CD4-positive, alpha-beta memory T cell (primary cell): ENCODE data around the gene CDCP1. TPM values are rescaled to one million over a fixed set of nuclear protein-coding genes. Genes with fewer than 3 reads are reported as not detected.

Experiments used
- CTCF ChIA-PET: fragments of 350-600 bp; sonication (Branson Sonifier 250); formaldehyde crosslinking; loops from one replicate; lab custom pipeline; 2021; ENCODE audit warnings: inconsistent platforms; ENCODE audit not compliant: partially characterized antibody; lab: Charles Lee
- POLR2A ChIA-PET: fragments of 350-600 bp; sonication (Branson Sonifier 250); formaldehyde crosslinking; loops from one replicate; lab custom pipeline; 2021; ENCODE audit not compliant: partially characterized antibody; lab: Charles Lee
- DNase-seq, 5 donors: peaks; one replicate each; pipeline versions ENCODE4 v3.0.0 to v3.0.0-alpha.2; 2020 to 2022; ENCODE audit warnings: mixed read lengths in 1 of 5
- H3K27ac ChIP-seq: one replicate; pipeline ENCODE4 v1.7.0; 2013; ENCODE audit warnings: low read depth, low read length
- H3K27me3 ChIP-seq: 2 replicates; pipeline ENCODE4 v1.7.0; 2013; ENCODE audit warnings: mild to moderate bottlenecking, low read length, moderate library complexity; ENCODE audit not compliant: insufficient read depth
- H3K36me3 ChIP-seq: 2 replicates; pipeline ENCODE4 v1.7.0; 2013; ENCODE audit warnings: mild to moderate bottlenecking, low read length, moderate library complexity; ENCODE audit not compliant: insufficient read depth
- H3K4me1 ChIP-seq: 2 replicates; pipeline ENCODE4 v1.7.0; 2013; ENCODE audit warnings: mild to moderate bottlenecking, low read length, moderate library complexity; ENCODE audit not compliant: insufficient read depth
- H3K4me3 ChIP-seq, 2 donors: one replicate each; pipeline ENCODE4 v1.7.0; 2013; ENCODE audit warnings: low read length in 2 of 2, mild to moderate bottlenecking in 1 of 2
- H3K9me3 ChIP-seq, 2 donors: one replicate each; pipeline ENCODE4 v1.7.0; 2013; ENCODE audit warnings: low read length in 2 of 2, control low read depth in 1 of 2; ENCODE audit not compliant: control insufficient read depth in 1 of 2
- H3K27ac Mint-ChIP-seq, 7 donors: one replicate each; pipeline ENCODE4 v1.8.0; 2020 to 2021; ENCODE audit warnings: mixed read lengths in 7 of 7, mild to moderate bottlenecking in 6 of 7, inconsistent platforms in 3 of 7, moderate library complexity in 3 of 7
- H3K27me3 Mint-ChIP-seq, 2 donors: one replicate each; pipeline ENCODE4 v1.8.0; 2020 to 2021; ENCODE audit warnings: mixed read lengths in 2 of 2
- H3K36me3 Mint-ChIP-seq, 2 donors: one replicate each; pipeline ENCODE4 v1.8.0; 2020 to 2021; ENCODE audit warnings: mixed read lengths in 2 of 2, inconsistent platforms in 1 of 2, mild to moderate bottlenecking in 1 of 2
- H3K4me1 Mint-ChIP-seq, 4 donors: one replicate each; pipeline ENCODE4 v1.8.0; 2020 to 2021; ENCODE audit warnings: mixed read lengths in 4 of 4, mild to moderate bottlenecking in 1 of 4
- H3K4me3 Mint-ChIP-seq, 8 donors: one replicate each; pipeline ENCODE4 v1.8.0; 2020 to 2021; ENCODE audit warnings: mixed read lengths in 8 of 8, mild to moderate bottlenecking in 7 of 8, moderate library complexity in 6 of 8, inconsistent platforms in 3 of 8
- H3K9me3 Mint-ChIP-seq, 8 donors: one replicate each; pipeline ENCODE4 v1.8.0; 2020 to 2021; ENCODE audit warnings: mixed read lengths in 8 of 8, mild to moderate bottlenecking in 5 of 8, inconsistent platforms in 3 of 8, moderate library complexity in 1 of 8
- intact Hi-C: fragments of 100-400 bp; cut with micrococcal nuclease; formaldehyde crosslinking; loops from one replicate; pipeline ENCODE4 v1.15.1; 2023
- polyA plus RNA-seq, 2 donors: library from polyadenylated mRNA; unstranded; fragments of 300-500 nt; fragmentation: Illumina TruSeq; gene quantifications; one replicate each; pipeline ENCODE4 v1.2.3, GENCODE V29; 2021
- total RNA-seq, 2 experiments: library from RNA; stranded (reverse); gene quantifications; one replicate each; pipeline ENCODE4 v1.2.3, GENCODE V29; 2021

The CDCP1 gene
- total and polyA plus RNA-seq, 4 experiments from 2014 or later, result 0.24 to 0.60 (median 0.40) TPM

- Mint-ChIP-seq H3K27me3 (peaks cover 21 to 25% of the 10 kb centered on the region in 2 donors), H3K36me3 (peaks cover 0 to 3% of the 10 kb centered on the region in 2 donors), H3K4me3 (no peak overlapping the region), H3K27ac (peak overlapping the region in 1 of 7 donors; percentile 16), H3K9me3 (peaks cover 0 to 4% (median 0%) of the 10 kb centered on the region in 8 donors), H3K4me1 (peaks cover 0 to 11% (median 3%) of the 10 kb centered on the region in 4 donors)
- no peak for DNase-seq
- no peaks in the 10 kb centered on the region for H3K36me3 ChIP-seq
- ChIA-PET POLR2A (no interaction called here), CTCF (interaction anchor here (0.8 kb wide), 1 partner anchor 51 kb away, joined by 3 read pairs; no protein-coding TSS in a partner anchor)
- H3K4me1 ChIP-seq, result no peaks in the 10 kb centered on the region
- no peak overlapping the region for H3K4me3 ChIP-seq
- no peaks in the 10 kb centered on the region for H3K27me3 ChIP-seq
- intact Hi-C loops, result no loop called here
- H3K9me3 ChIP-seq, result no peaks in the 10 kb centered on the region
- H3K27ac ChIP-seq, result no peak overlapping the region
These were observed 6.6 kb downstream of the CDCP1 start for GRCh38 chr3:45139372-45140140.

GRCh38 chr3:45137656-45138181 lies 8.5 kb downstream of the CDCP1 start:
- Mint-ChIP-seq H3K36me3 (no peaks in the 10 kb centered on the region), H3K27me3 (peaks cover 10 to 14% of the 10 kb centered on the region in 2 donors), H3K4me3 (no peak overlapping the region), H3K4me1 (peaks cover 0 to 3% (median 0%) of the 10 kb centered on the region in 4 donors), H3K27ac (no peak overlapping the region), H3K9me3 (peaks cover 0 to 4% (median 0%) of the 10 kb centered on the region in 8 donors)
- no peak overlapping the region for H3K27ac ChIP-seq
- H3K36me3 ChIP-seq, result no peaks in the 10 kb centered on the region
- no peaks in the 10 kb centered on the region for H3K4me1 ChIP-seq
- no peak overlapping the region for H3K4me3 ChIP-seq
- ChIA-PET POLR2A (interaction anchor here (0.6 kb wide), 1 partner anchor 1503 kb away, joined by 3 read pairs; no protein-coding TSS in a partner anchor), CTCF (no interaction called here)
- H3K9me3 ChIP-seq, result no peaks in the 10 kb centered on the region
- H3K27me3 ChIP-seq, result no peaks in the 10 kb centered on the region
- intact Hi-C loops, result no loop called here
- no peak for DNase-seq

GRCh38 chr3:45135959-45136358 lies 10.2 kb downstream of the CDCP1 start:
- no peak for DNase-seq
- Histone ChIP-seq H3K4me3 (no peak overlapping the region), H3K27me3 (no peaks in the 10 kb centered on the region), H3K27ac (no peak overlapping the region), H3K9me3 (no peaks in the 10 kb centered on the region), H3K36me3 (no peaks in the 10 kb centered on the region), H3K4me1 (no peaks in the 10 kb centered on the region)
- Mint-ChIP-seq H3K4me3 (no peak overlapping the region), H3K27me3 (peaks cover 3 to 10% of the 10 kb centered on the region in 2 donors), H3K4me1 (peaks cover 0 to 3% (median 0%) of the 10 kb centered on the region in 4 donors), H3K27ac (no peak overlapping the region), H3K9me3 (no peaks in the 10 kb centered on the region), H3K36me3 (no peaks in the 10 kb centered on the region)
- ChIA-PET POLR2A (no interaction called here), CTCF (interaction anchor here (1.1 kb wide), 1 partner anchor 15 kb away, joined by 4 read pairs; no protein-coding TSS in a partner anchor)
- intact Hi-C loops, result no loop called here

GRCh38 chr3:45134758-45135521 lies 11.2 kb downstream of the CDCP1 start:
- peaks cover under 1 to 3% of the 10 kb centered on the region in 2 donors for H3K27me3 Mint-ChIP-seq
- no peak overlapping the region for H3K4me3 ChIP-seq
- H3K27me3 ChIP-seq, result no peaks in the 10 kb centered on the region
- no peaks in the 10 kb centered on the region for H3K4me1 ChIP-seq
- H3K4me1 Mint-ChIP-seq, result peaks cover 0 to under 1% (median 0%) of the 10 kb centered on the region in 4 donors
- H3K9me3 ChIP-seq, result no peaks in the 10 kb centered on the region
- ChIA-PET POLR2A (no interaction called here), CTCF (interaction anchor here (0.9 to 1.8 kb wide), 3 partner anchors 12 to 94 kb away, joined by 3 to 4 read pairs (median 4); partner anchors contain the start of gene CDCP1)
- no peak overlapping the region for H3K27ac ChIP-seq
- intact Hi-C loops, result no loop called here
- no peak for DNase-seq
- H3K9me3 Mint-ChIP-seq, result no peaks in the 10 kb centered on the region
- no peak overlapping the region for H3K27ac Mint-ChIP-seq
- no peaks in the 10 kb centered on the region for H3K36me3 Mint-ChIP-seq
- H3K36me3 ChIP-seq, result no peaks in the 10 kb centered on the region
- H3K4me3 Mint-ChIP-seq, result no peak overlapping the region

GRCh38 chr3:45132568-45133211 lies 13.5 kb downstream of the CDCP1 start:
- H3K27ac Mint-ChIP-seq, result no peak overlapping the region
- H3K4me1 Mint-ChIP-seq, result no peaks in the 10 kb centered on the region
- no peaks in the 10 kb centered on the region for H3K27me3 ChIP-seq
- H3K4me1 ChIP-seq, result no peaks in the 10 kb centered on the region
- no peak overlapping the region for H3K4me3 ChIP-seq
- no peaks in the 10 kb centered on the region for H3K36me3 ChIP-seq
- H3K9me3 Mint-ChIP-seq, result no peaks in the 10 kb centered on the region
- no peak overlapping the region for H3K4me3 Mint-ChIP-seq
- H3K9me3 ChIP-seq, result no peaks in the 10 kb centered on the region
- H3K36me3 Mint-ChIP-seq, result no peaks in the 10 kb centered on the region
- peaks cover 1 to 3% of the 10 kb centered on the region in 2 donors for H3K27me3 Mint-ChIP-seq
- H3K27ac ChIP-seq, result no peak overlapping the region
- POLR2A ChIA-PET, result no interaction called here
- CTCF ChIA-PET, result interaction anchor here (1.5 to 1.6 kb wide), 2 partner anchors 9 to 92 kb away, joined by 3 to 4 read pairs; no protein-coding TSS in a partner anchor
- DNase-seq, result no peak
- intact Hi-C loops, result no loop called here

GRCh38 chr3:45131201-45131600 lies 15.0 kb downstream of the CDCP1 start:
- Mint-ChIP-seq H3K4me1 (peaks cover 0 to 1% (median 0%) of the 10 kb centered on the region in 4 donors), H3K36me3 (no peaks in the 10 kb centered on the region), H3K4me3 (no peak overlapping the region), H3K9me3 (peaks cover 0 to under 1% (median 0%) of the 10 kb centered on the region in 8 donors), H3K27me3 (peaks cover 1 to 3% of the 10 kb centered on the region in 2 donors), H3K27ac (no peak overlapping the region)
- ChIA-PET POLR2A (no interaction called here), CTCF (no interaction called here)
- H3K27ac ChIP-seq, result no peak overlapping the region
- no peaks in the 10 kb centered on the region for H3K36me3 ChIP-seq
- intact Hi-C loops, result no loop called here
- no peaks in the 10 kb centered on the region for H3K27me3 ChIP-seq
- H3K4me1 ChIP-seq, result no peaks in the 10 kb centered on the region
- no peak overlapping the region for H3K4me3 ChIP-seq
- DNase-seq, result no peak
- H3K9me3 ChIP-seq, result no peaks in the 10 kb centered on the region
